Stimulated activated CD8-positive, alpha-beta memory T cell treated with anti-CD3 and anti-CD28 coated beads, Interleukin-15, amount 100 ng/mL, for 24 hours (primary cell): ENCODE measurements around the gene SBNO2.

Experiments
- DNase-seq: peaks from one replicate; pipeline ENCODE4 v3.0.0-alpha.2; 2020; ENCODE audit warnings: low read depth

SBNO2 gene

DNA sequence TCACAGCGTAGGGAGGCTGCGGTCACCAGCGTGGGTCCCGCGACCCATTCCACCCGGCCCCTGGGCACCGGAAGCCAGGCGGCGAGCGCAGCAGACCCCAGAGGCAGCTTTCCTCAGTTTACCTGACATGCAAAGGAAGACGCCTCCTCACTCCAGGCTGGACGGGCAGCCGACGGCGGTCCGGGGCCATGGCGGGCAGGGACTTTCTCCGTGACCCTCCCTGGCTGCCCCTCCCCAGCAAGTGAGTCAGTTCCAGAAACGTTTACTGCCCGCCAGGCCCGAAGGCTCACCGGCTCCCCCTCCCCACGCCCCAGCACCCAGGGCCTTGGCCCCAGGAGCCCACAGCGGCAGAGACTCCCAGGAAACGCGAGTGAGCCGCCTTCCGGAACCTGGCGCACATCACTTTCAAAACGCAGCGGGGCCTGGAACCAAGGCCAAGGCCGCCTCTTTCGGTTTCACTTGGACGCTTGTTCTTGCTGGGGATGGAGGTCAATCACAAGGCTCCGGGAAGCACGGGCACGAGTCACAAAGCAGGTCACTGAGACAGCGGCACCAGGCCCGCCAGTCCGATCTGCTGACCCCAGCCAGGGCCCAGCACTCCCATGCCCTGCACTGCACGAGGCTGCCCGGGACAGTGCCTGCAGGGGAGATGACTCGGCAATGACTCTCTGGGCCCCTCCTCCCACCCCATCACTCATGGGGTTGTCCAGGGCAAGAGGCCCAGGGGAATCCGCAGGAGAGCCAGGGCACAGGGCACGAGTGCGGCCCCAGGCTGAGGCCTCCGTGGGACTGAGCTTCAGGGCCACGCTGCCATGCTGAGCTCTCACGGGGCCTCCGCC lies 5.3 kb downstream of the SBNO2 start:
- DNase-seq: no peak

DNA sequence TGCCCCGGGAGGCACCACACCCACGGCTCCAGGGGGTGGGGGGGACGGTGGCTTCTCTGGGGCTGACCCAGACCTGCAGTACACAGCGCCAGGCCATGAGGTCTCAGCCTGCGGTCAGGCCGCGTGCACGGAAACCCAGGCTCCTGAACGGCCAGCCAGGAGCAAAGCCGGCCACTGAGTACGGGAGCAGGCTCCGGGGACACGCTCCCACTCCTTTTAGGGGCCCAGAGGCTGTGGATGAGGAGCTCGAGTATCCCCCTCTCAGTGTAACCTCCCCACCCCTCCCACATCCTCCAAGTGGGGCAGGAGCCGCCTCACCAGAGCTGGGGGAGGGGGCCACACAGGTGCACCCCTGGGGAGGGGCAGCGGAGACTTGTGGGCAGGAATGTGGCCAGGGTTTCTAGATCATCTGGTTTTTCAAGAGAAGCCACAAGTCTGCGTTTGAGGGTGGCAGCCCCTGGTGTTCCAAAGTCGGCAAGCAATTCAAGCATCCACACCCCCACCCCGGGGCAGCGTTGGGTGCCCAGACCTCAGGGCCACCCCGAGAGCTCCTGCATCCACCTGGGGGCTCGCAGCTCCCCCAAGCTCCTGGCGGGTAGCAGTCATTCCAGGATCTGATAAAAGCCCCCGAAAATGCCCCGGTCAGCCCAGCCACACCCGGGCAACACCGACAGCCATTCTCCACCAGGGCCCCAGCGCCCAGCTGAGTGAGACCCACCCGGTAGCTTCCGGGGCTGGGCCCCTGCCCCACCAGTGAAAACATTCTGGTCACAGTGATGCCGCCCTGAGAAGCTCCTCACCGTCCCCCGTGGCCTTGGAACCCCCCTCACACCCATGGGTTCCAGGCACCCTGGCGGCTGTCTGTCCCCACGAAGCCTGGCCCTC lies 6.1 kb downstream of the SBNO2 start:
- DNase-seq: no peak

DNA sequence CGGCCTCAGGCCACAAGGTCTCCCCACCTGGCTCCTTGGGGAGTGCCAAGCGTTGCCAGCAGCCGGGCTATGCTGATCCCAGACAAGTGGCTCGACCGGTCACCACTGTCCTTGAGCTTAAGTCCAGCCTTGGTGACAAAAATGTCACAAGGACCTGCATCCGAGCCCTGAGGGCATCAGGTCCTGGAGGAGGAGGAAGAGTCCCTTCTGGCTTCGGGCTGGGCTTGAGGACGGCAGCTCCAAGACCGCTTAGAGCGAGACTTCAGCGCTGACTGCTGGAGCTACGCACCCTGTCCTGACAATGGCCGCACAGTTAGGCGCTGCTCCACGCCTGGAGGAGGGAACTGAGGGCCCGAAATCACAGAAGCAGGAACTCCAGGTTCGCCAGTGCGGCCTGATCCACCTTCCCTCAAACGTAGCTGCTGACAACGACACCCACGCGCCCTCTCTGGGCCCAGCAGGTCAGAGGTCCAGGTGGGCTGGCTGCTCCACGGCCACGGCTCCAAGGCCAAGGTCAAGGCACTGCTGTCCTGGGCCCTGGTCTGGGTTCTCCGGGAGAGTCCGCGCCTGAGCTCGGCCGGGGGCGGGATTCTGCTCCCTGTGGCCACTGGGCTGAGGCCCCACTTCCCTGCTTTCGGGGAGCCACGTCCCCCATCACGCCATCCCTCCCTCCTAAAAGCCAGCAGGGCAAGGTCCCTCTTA lies 7.0 kb downstream of the SBNO2 start:
- no peak for DNase-seq

DNA sequence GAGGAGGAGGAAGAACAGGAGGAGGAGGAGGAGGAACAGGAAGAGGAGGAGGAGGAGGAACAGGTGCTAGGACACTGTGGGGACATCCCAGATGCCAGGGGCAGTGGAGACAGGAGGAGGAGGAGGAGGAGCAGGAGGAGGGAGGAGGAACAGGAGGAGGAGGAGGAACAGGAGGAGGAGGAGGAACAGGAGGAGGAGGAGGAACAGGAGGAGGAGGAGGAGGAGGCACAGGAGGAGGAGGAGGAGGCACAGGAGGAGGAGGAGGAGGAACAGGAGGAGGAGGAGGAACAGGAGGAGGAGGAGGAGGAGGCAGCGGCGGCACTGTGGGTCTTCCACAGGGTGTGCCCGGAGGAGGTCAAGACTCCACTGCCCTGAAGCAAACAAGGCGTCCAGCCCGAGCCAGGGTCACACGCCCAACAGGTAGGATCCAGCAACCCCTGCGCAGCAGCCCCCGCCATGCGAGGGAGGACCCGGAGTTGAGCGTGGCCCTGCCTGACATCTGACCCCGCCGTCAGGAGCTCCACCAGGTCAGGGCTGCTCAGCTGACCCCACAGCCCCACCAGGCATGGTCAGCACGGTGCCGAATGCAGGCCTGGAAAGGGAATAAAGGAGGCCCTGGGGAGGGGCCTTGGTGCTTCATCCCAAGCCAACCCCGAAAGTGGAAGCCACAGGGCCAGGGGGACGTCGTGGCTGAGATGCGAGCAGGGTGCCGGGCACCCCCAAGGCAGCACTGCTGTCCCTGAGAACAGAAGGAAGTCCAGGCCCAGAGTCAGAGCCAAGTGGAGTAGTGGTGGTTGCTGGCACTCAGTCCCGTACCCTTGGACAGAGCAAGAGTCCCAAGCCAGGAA lies 9.2 kb downstream of the SBNO2 start:
- no peak for DNase-seq

DNA sequence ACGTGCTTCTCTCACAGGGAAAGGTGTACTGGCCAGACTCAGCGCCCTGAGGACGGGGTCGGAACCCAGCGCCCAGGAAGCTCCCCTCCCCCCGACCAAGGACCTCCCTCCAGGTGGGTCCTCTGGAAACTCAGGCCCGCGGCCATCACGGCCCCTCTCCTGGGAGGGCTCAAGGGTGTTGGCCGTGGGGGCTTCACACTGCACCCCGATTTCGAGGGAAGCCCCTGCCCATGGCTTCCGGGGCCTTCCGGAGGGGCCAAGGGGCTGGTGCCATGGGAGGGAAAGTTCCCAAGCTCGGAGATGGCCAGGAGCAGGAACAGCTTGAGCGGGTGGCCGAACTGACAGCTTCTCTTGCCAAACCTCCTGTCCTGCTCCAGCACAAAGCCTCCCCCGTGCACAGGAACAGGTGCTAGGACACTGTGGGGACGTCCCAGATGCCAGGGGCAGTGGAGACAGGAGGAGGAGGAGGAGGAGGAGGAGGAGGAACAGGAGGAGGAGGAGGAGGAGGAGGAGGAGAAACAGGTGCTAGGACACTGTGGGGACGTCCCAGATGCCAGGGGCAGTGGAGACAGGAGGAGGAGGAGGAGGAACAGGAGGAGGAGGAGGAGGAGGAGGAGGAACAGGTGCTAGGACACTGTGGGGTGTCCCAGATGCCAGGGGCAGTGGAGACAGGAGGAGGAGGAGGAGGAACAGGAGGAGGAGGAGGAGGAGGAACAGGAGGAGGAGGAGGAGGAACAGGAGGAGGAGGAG lies 10.0 kb downstream of the SBNO2 start:
- DNase-seq: no peak

DNA sequence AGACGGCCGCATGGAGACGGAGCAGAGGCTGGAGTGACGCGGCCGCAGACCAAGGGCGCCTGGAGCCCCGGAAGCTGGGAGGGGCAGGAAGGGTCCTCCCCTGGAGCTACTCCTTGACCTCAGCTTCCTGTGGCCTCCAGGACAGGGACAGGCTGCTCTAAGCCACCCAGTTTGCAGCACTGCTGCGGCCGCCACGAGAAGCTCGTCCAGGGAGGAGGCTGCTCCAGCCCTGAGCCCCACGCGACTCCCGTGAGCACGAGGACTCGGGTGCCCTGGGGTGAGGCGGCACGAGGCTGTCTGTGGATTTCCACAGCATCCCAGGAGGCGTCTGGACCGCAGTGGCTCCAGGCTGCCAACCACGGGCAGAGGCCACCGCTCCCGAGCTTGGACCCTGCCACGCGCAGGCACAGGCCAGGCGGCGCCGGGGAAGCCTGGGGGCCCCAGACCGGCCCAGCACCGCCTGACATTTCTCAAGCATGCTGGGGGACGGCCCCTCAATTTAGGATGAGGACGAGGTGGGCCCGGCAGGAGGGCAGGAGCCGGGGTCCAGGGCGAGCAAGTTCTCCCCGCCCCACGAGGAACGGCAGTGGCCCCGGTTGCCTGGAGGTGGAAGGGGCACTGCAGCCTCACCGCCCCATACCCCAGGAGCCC lies 10.7 kb downstream of the SBNO2 start:
- no peak for DNase-seq

DNA sequence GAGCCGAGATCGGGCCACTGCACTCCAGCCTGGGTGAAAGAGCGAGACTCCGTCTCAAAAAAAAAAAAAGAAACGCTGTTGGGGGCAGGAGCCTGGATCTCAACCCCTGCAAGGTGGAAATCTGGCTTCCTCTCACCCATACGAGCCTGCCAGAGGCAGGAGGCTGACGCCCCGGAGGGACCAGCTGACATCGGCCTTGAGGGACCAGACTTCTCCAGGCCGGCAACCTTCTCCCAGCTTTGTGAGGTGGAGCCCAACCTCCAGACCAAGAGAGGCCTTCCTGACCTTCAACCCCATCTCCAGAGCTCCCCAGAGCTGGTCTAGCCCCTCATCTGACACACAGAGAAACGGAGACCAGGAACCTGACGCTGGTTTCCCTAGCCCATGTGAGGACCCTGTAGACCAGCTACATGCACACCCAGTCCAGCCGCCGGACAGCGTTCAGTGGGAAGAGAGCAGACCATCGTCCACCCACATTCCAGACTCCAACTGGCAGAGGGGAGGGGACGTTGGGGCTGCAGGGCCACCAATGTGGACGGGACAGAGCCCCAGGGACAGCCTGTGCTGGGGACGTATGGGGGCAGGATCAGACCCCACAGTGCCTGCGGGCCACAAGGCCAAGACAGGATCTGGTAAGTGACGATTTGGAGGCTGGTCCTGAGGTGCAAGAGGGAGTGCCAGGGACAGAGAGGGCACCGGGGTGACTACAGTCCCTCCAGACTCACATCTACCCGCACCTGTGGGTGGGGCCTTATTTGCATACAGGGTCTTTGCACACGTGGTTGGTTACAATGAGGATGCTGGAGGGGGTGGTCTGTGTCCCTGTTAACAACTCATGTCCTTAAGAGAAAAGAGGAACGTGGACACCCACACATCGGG lies 11.4 kb downstream of the SBNO2 start:
- DNase-seq: no peak

DNA sequence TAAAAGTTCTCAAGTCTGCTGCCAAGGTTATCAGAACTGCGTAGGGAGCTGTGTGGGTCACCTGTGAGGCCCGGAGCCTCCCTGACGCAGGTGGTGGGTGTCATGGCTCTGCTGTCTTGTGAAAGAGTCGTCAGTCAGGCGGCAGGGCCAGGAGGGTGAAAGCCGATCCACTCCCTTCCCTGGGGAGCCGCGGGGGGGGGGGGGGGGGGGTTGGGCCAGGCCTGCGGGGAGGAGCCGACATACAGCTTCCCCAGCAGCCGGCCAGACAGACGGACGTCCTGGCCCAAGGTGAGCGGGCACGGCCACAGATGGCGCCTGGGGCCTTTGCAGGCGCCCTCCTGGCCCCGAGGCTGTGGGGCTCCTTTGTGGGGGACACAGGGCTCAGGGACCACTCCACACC lies 12.4 kb downstream of the SBNO2 start:
- no peak for DNase-seq

DNA sequence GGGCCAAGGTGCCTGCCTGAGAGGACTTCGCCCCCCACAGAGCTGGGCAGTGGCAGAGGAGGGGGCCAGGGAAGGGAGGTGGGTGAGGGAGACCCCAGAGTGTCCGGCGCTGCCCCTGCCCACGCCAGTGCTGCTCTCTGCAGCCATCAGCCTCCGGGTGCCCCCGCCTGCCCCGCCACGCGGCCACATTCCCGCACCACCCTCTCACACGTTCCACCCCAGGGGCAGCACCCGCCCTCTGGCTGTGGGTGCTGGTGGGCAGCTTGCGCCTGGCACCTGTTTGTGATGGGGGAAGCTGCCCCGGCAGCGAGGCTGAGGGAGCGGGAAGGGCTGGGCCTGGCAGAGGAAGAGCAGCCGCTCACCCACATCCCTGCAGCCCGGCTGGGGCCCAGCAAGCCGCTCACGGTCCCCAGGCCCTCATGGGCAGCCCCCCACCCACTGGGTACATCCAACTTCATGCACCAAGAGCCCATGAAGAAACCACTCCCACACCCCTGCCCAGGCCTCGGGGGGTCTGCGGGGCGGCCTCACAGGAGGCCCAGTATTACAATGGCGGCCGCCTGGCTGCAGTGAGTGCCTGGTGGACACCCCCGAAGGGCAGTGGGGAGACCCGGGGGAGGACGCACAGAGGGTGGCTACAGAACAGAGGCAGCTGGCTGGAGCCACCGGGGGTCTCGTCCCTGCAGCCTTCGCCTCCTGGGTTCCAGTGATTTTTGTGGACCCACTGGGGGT lies 14.0 kb downstream of the SBNO2 start:
- DNase-seq: no peak

DNA sequence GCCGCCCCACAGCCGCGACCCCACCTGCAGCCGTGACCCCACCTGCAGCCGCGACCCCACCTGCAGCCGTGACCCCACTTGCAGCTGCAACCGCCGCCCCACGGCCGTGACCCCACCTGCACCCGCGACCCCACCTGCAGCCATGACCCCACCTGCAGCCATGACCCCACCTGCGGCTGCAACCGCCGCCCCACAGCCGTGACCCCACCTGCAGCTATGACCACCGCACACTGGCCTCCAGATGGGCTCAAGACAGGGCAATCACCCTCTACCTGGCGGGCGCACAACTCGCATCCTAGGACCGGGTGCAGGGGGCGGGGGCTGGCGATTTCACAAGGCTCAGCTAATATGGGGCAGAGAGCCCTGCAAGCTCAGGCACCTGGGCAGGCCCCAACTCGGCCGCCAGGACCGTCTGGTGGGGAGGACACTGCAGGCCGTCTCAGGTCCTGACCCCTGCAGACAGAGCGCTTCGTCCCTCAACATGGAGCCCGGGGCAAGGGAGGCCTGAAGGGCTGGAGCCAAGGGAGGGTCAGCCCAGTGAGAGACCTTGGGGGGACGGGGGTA lies 15.1 kb downstream of the SBNO2 start:
- DNase-seq: no peak

DNA sequence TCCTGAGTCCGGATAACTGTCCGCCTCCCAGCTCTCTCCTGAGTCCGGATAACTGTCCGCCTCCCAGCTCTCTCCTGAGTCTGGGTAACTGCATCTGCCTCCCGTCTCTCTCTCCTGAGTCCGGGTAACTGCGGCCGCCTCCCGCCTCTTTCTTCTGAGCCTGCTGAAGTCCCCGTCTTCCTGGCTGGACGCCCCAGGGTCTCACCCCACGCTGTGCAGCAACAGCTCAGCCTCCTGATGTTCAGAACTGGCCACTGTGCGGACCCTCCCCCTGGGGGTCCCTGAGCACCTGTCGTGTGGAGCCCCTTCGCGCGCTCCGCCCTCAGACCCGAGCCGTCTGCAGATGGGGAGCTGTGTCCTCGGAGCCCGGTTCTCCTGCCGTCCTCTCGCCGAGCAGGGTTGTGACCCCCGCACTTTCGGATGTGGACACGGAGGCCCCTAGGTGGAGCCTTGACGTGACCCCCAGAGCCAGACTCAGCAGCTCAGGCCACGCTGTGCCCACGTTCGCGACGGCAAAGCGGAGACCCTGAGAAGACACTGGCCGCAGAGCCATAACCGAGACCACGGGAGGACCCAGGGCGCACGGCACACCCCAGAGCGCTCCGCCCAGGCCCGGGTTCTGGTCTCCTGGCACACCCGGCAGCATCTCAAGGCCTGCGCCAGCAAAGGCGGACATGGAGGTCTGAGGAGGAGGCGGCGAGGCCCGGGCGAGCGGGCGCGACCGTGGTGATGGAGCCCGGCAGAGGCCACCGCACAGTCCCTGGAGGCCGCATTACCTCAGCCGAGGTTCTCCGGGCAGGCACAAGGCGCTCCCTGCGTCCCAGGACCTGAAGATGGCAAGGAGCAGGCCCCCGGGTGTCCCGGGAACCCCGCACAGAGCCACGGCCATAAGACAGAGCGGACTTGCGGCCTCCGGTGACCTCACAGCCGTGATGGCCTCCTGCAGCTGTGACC lies 15.9 kb downstream of the SBNO2 start:
- DNase-seq: no peak

DNA sequence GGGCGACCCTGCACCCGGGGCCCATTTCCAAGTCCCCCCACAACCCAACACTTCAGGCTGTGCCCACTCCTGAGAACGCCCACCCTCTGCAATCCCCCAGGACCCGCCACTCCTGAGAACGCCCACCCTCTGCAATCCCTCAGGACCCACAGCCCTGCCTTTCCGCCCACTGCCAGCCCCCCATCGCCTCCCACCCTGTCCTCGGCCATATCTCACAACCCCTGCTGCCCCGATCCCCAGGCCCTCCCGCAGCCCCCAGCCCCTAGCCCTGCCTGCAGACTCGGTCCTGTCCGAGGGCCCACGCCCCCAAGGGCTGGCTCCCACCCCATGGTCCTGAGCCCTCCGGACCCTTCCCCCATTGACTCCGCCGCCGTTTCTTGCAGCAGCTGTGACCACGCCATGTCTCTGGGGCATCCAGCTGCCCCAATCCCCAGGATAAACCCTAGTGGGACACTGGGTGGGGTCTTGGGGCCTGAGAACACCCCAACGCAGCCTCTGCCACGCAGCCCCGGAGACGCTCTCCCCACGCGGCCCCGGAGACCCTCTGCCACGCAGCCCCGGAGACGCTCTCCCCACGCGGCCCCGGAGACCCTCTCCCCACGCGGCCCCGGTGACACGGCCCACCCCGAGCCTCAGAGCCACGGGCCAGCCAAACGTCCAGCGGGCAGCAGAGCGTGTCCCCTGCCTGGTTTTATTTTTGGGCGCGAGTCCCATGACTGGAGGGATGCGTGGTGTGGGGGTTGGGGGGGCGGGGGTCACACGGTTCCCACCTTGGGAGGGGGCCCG lies 17.0 kb downstream of the SBNO2 start:
- DNase-seq: no peak

DNA sequence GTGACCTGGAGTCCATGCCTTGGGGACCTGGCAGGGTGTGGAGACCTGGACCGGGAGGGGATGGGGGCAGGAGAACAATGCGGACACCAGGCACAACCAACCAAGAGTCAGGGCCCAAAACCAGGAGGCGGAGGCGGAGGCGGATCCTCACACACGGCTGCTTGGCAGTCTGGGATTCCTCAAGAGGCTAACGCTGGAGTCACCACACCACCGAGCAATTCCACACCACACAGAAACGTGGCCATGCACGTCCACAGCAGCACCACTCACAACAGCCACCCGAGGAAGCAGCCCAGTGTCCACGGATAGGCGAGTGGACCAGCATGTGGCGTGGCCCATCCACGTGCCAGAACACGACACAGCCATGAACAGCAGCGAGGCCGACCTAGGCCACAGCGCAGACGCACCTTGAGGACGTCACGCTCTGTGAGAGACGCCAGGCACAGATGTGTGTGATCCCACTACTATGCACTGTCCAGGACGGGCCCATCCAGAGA lies 17.7 kb downstream of the SBNO2 start:
- DNase-seq: no peak

DNA sequence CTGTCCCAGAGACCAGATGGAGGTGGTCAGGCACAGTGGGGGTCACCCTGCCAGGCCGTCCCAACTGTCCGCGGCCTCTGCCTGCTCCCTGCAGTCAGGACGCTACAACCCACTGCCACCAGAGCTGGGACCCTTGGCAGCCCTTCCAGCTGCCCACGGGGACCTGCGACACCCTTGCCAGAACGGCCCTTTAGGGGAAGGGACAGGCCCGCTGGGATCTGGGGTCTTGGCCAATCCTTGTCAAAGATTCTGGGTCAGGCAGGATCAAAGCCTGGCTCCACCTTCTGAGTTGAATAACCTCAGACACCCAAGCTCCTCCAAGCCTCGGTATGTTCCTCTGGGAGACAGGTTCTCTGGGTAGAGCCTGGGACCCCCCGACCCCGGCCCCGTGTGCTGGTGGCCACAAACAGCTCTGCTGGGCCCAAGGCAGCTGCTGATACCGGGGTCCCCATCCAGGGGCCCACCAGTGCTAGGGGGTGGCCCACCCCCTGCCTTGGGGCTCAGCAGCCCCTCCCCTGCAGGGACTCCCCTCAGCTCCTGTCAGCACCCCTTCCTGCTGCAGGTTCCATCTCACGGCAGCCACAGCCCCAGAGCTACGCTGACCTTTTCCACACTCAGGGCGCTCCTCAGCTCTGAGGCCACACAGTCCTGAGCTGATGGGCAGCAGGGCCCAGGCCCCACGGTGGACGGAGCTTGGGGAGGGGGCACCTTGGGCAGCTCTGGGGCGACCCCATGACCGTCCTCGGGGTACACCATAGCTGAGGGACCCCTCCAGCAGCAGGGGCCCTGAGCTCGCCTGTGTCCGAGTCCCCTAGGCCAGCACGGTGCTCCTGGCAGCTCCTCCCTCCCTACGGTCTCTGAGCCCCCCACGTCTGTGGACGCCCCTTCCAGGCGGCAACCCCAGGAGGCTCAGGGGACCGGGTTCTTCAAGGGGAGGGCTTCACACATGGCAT lies 18.4 kb downstream of the SBNO2 start:
- DNase-seq: no peak

DNA sequence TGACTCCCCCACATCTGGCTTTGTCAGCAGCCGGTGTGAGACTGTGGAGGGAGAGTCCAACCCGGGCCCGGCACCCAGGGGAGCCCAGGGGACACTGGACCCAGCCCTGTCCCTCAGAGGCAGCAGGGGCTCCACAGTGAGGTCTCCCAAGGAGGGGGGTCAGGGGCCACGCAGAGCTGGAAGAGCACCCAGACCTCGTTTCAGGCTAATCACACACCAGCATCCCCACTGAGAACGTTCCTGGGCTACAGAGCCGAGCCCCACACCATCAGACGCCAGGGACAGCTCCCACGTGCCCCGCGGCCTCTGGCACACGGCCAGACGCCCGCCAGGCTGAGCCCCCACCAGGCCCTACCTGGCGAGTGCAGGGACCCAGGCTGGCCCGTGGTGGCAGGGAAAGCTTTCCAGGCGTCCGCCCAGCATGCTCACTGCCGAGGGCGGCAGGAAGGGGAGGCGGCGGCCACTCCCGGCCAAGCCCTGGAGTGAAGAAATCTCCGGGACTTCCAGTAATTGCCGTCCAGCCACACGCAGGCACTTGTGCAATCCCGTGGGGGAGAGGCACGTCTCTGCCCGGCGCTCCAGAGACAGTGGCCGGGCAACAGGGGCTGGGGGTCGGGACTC lies 19.2 kb downstream of the SBNO2 start:
- no peak for DNase-seq
